ENCODE measurements around the gene CD300H.

CD300H gene

GRCh38 chr17:74547736-74548135, 19.6 kb downstream of the CD300H start:
- DNase-seq, result no peak

- DNase-seq, result no peak
Measured at GRCh38 chr17:74547264-74547663, 20.0 kb downstream of the CD300H start.

- no peak for DNase-seq
Measured at GRCh38 chr17:74546586-74546985, 20.7 kb downstream of the CD300H start.

GRCh38 chr17:74545843-74546230, 21.5 kb downstream of the CD300H start, which contains the start of gene CD300C:
Gene CD300C, minus strand, starts transcription at chr17:74546115. Its CDS starts 333 bp downstream, at chr17:74545782.
- DNase-seq, result peak; percentile 39

- no peak for DNase-seq
Measured at GRCh38 chr17:74544991-74545842, 22.1 kb downstream of the CD300H start.

GRCh38 chr17:74543891-74544760, 23.2 kb downstream of the CD300H start:
- DNase-seq, result no peak

- no peak for DNase-seq
Measured at GRCh38 chr17:74543406-74543805, 23.9 kb downstream of the CD300H start.

- DNase-seq, result no peak
Measured at GRCh38 chr17:74542727-74543383, 24.5 kb downstream of the CD300H start.

- DNase-seq, result no peak
Measured at GRCh38 chr17:74542166-74542565, 25.1 kb downstream of the CD300H start.

- no peak for DNase-seq
Measured at GRCh38 chr17:74541176-74542111, 25.9 kb downstream of the CD300H start.

GRCh38 chr17:74539281-74539820, 28.0 kb downstream of the CD300H start:
- no peak for DNase-seq

GRCh38 chr17:74536890-74537289, 30.4 kb downstream of the CD300H start:
- no peak for DNase-seq

GRCh38 chr17:74532115-74532514, 35.2 kb downstream of the CD300H start:
- DNase-seq, result peak; percentile 99

- DNase-seq, result no peak
Measured at GRCh38 chr17:74531231-74531761, 36.0 kb downstream of the CD300H start, which contains the start of gene CD300LB. Gene CD300LB, minus strand, starts transcription at chr17:74531475. Its CDS starts 125 bp downstream, at chr17:74531350.

GRCh38 chr17:74530831-74531150, 36.5 kb downstream of the CD300H start:
- no peak for DNase-seq

- DNase-seq, result no peak
Measured at GRCh38 chr17:74529243-74529642, 38.1 kb downstream of the CD300H start.

- peak; percentile 91 for DNase-seq
Measured at GRCh38 chr17:74528491-74529199, 38.7 kb downstream of the CD300H start.

- DNase-seq, result no peak
Measured at GRCh38 chr17:74527756-74528155, 39.6 kb downstream of the CD300H start.

GRCh38 chr17:74527081-74527480, 40.2 kb downstream of the CD300H start:
- DNase-seq, result no peak

GRCh38 chr17:74526681-74527080, 40.6 kb downstream of the CD300H start:
- no peak for DNase-seq

GRCh38 chr17:74525781-74526288, 41.5 kb downstream of the CD300H start:
- DNase-seq, result no peak

All from GF-D8 (cell line).